ENCODE data around the gene KNL1.
"Not testable (repeated sequence)": the region's sequence is repeated elsewhere in the genome, so short reads cannot be mapped to it uniquely, and the experiment has no call there.

GRCh38 chr15:40676290-40676689 lies 82.2 kb downstream of the KNL1 start:
- TF ChIP-seq CTCF, POLR2A (IDR thresholded peaks at IDR 0.05): not testable (repeated sequence)
